ENCODE results near the gene CYP20A1.
"Not testable (repeated sequence)": the region's sequence is repeated elsewhere in the genome, so short reads cannot be mapped to it uniquely, and the experiment has no call there.

The CYP20A1 gene, protein sequence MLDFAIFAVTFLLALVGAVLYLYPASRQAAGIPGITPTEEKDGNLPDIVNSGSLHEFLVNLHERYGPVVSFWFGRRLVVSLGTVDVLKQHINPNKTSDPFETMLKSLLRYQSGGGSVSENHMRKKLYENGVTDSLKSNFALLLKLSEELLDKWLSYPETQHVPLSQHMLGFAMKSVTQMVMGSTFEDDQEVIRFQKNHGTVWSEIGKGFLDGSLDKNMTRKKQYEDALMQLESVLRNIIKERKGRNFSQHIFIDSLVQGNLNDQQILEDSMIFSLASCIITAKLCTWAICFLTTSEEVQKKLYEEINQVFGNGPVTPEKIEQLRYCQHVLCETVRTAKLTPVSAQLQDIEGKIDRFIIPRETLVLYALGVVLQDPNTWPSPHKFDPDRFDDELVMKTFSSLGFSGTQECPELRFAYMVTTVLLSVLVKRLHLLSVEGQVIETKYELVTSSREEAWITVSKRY

DNA sequence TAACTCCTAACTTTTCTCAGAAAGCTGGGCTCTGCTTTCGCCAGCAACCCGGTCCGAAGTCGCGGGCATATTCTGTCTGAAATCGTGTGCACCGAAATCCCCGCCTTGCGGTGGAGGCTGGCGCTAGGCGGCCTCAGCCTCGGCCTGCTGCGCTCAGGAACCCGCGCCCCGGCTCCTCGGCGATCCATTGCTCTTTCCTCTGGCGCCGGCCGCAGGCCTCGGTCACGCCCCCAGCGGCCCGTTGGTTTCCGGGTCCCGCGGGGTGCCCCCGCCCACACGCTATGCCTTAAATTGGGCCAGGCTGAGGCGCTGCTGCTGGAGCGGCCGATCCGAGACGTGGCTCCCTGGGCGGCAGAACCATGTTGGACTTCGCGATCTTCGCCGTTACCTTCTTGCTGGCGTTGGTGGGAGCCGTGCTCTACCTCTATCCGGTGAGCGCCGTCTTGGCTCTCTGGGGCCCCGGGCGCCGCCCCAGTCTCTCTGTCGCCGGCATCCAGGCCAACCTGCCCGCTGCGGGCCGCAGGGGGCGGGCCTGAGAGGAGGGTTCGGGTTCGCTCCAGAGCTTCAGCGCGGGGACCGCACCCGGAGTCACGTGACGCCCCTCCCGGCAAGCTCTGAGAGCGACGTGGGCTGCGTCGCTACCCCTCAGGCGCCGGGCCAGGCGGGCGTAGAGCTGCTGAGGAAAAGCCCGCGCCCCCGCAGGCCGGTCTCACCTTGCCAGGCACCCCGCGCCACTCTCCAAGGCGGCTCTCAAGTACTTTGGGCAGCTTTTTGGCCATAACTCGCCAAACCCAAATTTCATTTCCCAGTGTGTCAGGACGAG is at the start of gene CYP20A1:
CYP20A1 (plus strand) TSS at position 315 of the 823 bp plus-strand sequence; CDS start at position 360, 45 bp downstream.
- in situ Hi-C loops (cut with MboI; ENCODE audit: low sequenced_read_pairs) = no loop called here

DNA sequence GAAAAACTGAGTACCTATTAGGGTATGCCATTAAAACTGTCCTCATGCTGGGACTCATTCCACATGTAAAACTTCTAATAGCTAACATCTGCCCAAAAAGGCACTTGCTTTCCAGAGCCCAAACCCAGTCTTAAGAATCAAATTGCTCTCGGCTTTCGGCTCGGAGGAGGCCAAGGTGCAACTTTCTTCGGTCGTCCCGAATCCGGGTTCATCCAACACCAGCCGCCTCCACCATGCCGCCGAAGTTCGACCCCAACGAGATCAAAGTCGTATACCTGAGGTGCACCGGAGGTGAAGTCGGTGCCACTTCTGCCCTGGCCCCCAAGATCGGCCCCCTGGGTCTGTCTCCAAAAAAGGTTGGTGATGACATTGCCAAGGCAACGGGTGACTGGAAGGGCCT is 48.3 kb upstream of the CYP20A1 start:
- in situ Hi-C loops (cut with MboI; ENCODE audit: low sequenced_read_pairs) = not testable (repeated sequence)

DNA sequence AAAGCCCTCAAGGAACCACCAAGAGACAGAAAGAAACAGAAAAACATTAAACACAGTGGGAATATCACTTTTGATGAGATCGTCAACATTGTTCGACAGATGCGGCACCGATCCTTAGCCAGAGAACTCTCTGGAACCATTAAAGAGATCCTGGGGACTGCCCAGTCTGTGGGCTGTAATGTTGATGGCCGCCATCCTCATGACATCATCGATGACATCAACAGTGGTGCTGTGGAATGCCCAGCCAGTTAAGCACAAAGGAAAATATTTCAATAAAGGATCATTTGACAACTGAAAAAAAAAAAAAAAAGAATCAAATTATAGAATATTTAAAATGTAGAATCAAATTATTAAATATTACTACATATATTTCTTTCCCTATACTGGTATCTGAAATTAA is 47.8 kb upstream of the CYP20A1 start:
- in situ Hi-C loops (cut with MboI; ENCODE audit: low sequenced_read_pairs) = not testable (repeated sequence)

DNA sequence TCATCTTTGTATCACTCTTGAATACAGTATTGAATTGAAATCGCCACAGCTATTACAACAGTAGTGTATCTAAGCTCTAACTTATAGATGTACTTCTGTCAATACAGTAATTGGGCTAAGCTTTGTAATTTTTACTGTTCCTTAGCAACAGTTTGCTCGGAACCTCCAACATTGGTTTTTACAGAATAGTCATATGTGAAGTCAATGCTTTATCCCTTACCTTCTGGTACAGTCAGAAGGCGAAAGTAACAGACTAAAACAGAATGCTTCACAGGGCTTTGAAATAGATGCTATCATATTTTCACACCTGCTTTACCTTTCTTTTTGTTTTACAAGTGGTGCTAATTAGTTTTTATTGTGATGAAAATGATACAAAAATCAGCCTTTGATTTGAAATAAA is 46.9 kb upstream of the CYP20A1 start:
- in situ Hi-C loops (cut with MboI; ENCODE audit: low sequenced_read_pairs) = no loop called here

DNA sequence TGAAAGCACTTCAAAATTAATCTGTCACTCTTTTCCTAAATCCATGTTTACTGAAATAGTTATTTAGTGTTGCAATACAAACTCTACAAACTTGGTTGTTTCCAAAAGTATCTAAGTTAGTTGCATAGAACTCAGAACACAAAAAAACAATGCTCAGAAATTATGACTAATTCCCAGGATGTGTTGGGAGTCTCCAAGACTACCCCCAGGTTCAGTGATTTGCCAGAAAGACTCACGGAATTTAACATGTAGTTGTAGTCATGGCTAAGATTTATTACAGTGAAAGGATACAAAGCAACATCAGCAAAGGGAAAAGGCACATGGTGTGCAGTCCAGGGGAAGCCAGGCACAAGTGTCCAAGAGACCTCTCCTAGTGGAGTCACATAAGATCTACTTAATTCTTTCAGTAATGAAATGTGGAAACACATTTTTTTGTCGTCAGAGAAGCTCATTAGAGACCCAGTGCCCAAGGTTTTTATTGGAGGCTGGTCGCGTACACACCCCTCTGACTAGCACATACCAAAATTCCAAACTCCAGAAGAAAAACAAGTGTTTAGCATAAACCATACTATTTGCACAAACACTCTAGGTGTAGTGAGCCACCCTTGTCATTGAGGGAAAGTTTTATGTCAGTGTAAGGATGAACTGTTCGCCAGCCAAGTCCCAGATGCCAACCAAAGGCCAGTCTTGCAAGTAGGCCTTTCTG is 43.3 kb upstream of the CYP20A1 start:
- in situ Hi-C loops (cut with MboI; ENCODE audit: low sequenced_read_pairs) = no loop called here

DNA sequence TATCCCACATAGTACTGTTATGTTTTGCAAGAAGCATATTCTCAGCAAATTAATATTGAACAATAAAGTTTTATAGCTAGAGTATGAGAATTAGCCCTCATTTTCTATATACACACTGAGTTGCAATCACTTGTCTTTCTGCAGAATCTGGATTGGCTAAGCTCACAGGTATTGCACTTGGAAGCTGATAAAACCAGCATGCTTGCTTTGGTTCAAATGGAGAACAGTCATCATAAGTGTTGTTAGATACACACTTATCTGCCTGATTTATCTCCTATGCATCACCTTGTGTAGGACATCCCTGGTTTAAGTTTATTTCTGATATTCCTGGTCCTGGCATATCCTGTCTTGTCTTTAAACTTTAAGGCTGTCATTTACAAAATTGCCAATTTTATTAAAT is 38.0 kb upstream of the CYP20A1 start:
- in situ Hi-C loops (cut with MboI; ENCODE audit: low sequenced_read_pairs) = no loop called here

DNA sequence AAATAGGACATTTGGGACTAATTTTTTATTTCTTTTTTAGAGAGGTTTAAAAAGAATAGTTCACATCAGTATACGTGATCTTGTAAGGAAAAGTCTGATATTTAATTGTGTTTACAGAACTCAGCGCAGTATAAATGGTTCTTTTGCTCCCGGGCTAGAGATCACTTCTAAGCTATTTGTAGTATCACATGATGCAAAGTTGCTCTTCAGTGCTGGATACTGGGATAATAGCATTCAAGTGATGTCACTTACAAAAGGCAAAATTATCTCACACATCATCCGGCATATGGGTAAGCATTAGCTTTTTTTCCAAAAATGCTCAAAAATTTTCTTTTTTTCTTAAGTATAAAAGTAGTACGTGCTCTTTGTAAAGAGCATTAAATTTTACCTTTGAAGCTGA is 37.4 kb upstream of the CYP20A1 start:
- in situ Hi-C loops (cut with MboI; ENCODE audit: low sequenced_read_pairs) = no loop called here

DNA sequence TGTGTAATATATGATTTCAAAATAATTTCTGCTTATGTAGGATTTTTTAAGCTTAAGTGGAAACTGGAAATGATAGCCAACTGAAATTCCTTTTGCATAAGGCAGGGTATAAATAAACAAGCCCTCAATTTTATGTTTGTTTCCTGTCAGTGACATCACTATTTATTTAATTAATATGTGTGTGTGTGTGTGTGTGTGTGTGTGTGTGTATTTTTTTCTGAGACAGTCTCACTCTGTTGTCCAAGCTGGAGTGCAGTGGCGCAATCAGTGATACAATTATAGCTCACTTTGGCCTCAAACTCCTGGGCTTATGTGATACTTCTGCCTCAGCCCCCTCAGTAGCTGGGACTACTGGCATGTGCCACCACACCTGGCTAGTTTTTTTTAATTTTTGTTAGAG is 29.3 kb upstream of the CYP20A1 start:
- in situ Hi-C loops (cut with MboI; ENCODE audit: low sequenced_read_pairs) = no loop called here

DNA sequence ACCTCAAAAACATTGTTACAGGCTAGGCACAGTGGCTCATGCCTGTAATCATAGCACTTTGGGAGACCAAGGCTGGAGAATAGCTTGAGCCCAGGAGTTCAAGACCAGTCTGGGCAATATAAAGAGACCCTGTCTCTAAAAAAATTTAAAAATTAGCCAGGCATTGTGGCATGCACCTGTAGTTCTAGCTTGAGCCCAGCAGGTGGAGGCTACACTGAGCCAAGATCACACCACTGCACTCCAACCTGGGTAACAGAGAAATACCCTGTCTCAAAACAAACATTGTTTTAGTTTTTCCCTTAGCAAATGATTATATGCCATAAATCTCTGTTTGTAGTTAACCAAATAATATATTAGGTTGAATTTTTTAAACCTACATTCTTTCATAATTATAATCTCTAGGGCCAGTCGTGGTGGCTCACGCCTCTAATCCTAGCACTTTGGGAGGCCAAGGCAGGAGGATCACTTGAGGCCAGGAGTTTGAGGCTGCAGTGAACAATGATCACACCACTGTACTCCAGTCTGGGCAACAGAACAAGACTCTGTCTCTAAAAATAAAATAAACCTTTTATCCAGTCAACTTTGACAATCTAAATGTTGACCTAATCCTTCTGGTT is 13.3 kb upstream of the CYP20A1 start:
- in situ Hi-C loops (cut with MboI; ENCODE audit: low sequenced_read_pairs) = no loop called here

DNA sequence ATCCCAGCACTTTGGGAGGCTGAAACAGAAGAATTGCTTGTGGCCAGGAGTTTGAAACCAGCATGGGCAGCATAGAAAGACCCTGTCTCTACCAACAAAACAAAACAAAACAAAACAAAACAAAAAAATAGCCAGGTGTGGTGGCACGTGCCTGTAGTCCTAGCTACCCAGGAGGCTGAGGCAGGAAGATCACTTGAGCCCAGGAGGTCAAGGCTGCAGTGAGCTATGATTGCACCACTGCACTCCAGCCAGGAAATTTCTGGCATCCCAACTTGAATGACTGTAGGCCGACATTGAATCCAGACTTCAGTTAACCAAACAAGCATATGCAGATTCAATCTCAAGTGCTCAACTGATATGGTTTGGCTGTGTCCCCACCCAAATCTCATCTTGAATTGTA is 9.1 kb upstream of the CYP20A1 start:
- in situ Hi-C loops (cut with MboI; ENCODE audit: low sequenced_read_pairs) = not testable (repeated sequence)

DNA sequence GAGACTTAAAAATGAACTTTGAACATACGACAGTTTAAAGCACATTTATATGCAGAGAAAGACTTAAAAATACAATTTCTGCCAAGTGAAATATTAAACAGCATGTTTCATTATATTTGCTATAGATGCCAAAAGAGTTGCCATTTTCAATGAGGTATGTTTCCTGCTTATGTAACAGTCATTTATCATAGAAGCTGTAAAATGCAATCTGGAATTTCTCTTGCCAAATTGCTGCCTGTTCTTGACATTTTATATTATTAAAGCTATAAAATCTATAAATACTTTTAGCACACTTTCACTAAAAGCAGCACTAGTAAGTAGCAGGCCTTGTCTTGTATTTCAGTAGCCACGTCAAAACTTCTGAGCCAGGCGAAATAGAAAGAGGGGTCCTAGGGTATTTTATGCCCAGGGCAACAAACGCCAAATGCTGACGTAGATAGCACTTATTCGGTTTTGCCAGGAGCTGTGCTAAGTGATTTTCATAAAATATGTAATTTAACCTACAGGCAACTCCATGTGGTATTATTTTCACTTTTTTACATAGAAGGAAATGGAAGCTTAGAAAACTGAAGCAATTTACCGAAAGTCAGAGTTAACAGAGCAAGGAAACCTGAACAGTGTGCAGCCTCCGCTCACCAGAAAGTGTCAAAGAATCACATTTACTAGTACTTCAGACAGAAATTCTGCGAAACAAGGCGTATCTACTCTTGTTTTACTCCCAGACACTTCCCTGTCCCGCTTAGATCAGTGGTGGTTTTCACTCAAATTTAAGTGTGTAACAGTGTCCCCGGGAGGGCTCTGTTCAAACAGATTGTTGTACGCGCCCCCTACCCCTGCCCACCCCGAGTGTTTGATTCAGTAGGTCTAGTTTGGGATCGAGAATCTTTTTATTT is 1.2 kb upstream of the CYP20A1 start:
- in situ Hi-C loops (cut with MboI; ENCODE audit: low sequenced_read_pairs) = no loop called here

DNA sequence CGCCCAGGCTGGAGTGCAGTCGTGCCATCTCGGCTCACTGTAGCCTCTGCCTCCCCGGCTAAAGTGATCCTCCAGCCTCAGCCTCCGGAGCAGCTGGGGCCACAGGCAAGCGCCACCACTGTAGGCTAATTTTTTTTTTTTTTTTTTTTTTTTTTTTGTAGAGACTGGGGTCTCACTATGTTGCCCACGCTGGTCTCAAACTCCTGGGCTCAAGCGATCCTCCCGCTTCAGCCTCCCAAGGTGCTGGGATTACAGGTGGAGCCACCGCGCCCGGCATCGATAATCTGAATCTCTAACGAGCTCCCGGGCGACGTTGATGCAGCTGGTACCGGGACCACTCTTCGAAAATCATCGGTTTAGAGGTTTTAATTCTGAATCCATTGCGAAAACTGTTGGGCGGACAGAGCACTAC is 520 bp upstream of the CYP20A1 start:
- in situ Hi-C loops (cut with MboI; ENCODE audit: low sequenced_read_pairs) = no loop called here

DNA sequence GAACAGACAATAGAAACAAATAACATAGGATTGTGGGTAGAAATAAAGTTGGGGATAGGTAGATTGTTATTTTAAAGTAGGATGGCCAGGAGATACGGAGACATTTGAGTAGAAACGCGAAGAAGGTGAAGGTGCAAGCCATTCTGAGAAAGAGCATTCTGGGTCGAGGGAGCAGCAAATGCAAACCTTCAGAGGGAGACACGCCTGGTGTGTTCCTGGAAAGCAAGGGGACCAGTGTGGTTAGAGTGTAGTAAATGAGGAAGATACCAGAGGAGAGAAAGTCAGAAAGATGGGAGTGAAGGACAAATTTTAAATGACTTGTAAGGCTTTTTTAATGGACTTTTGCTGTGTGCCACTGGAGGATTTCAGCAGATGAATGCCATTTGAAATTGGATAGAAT is 1.7 kb downstream of the CYP20A1 start:
- in situ Hi-C loops (cut with MboI; ENCODE audit: low sequenced_read_pairs) = no loop called here

DNA sequence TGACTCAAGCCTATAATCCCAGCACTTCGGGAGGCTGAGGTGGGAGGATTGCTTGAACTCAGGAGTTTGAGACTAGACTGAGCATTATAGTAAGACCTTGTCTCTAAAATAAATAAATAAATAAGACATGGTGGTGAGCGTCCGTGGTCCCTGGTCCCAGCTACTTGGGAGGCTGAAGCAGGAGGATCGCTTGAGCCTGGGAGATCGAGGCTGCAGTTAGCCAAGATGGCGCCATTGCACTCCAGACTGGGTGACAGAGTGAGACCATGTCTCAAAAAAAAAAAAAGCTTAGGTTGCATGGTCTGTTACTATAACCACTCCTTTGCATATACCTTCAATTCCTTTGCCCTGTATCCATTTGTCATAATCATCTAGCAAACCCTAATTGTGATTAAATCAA is 3.7 kb downstream of the CYP20A1 start:
- in situ Hi-C loops (cut with MboI; ENCODE audit: low sequenced_read_pairs) = no loop called here

DNA sequence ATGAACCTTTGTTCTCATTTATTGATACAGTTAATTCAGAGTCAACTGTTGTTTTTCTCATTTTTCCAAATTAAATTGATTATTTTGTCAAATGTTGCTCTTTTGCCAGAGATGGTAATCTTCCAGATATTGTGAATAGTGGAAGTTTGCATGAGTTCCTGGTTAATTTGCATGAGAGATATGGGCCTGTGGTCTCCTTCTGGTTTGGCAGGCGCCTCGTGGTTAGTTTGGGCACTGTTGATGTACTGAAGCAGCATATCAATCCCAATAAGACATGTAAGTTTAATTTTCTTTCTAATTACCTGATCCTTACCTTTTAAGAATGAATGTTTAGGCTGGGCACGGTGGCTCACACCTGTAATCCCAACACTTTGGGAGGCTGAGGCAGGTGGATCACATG is 7.8 kb downstream of the CYP20A1 start:
- in situ Hi-C loops (cut with MboI; ENCODE audit: low sequenced_read_pairs) = no loop called here

DNA sequence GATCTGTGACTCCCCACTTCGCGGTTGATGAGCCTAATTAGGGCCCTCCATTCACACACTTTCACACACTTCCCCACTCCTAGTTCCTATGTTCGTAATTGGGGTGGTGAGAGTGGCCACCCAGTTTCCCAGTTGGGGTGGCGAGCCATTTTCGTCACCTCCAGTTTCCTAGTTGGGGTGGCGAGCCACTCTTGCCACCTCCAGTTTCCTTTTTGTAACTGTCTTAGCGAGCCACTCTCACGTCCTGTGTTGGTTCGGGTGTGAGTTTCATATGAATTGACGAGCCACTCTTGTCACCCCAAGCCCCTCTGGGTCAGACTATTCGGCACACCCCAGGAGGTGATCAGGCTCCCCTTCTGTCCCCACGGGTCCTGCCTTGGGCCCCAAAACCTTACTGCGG is 14.0 kb downstream of the CYP20A1 start:
- in situ Hi-C loops (cut with MboI; ENCODE audit: low sequenced_read_pairs) = no loop called here

DNA sequence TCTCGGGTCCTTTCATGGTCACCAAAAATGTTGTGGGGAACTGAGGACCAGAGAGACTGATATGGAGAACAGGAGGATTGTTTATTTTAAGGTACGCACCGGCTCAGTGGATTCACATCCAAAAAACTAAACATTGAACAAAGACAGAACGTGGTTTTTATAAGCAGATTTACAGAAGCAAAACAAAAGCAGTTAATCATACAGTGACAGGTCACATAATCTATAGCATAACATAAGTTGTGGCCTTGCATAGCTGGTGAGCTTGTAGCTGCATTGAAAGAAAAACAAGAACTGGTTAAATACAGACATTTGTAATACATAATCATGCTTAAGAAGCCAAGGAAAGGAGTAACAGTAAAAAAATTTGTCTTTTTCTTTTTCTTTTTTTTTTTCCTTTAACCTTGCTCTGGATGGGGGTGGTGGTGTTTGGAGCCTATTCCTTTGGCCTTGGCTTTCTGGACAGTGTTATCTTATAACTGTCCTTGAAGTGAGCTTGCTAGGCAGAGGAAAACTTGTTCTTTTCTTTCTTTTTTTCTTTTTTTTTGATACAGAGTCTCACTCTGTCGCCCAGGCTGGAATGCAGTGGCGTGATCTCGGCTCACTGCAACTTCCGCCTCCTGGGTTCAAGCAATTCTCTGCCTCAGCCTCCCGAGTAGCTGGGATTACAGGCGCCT is 14.7 kb downstream of the CYP20A1 start:
- in situ Hi-C loops (cut with MboI; ENCODE audit: low sequenced_read_pairs) = not testable (repeated sequence)

DNA sequence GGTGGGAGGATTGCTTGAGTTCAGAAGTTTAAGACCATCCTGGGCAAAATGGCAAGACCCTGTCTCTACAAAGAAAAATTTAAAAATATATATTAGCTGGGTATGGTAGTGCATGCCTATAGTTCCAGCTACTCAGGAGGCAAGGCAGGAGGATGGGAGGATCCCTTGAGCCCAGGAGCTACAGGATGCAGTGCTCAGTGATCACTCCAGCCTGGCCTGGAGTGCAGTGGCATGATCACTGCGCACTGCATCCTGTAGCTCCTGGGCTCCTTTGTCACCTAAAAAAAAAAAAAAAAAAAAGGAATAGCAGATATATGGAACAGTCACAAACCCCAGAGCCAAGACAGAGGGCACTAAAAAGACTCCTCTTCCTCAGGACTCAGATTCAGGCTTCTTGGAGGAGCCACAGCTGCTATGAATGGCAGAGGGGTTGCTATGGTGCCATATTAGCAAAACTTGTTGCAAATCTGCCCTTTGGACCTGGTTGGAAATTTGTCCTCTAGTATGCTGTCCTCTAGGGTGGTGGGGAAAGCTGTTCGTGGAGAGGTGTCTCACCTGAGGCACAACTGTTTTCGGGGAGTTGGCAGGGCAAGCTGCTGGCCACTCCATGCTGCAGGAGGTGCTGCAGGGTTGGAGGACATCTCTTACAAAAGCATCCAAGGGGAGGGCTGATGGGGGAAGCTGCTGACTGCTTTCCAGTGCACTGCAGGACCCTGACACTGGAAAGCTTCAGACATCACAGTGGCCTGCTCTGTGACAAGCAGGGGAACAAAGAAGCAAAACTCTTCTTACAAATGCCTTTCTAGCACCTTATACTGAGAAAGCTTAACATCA is 22.7 kb downstream of the CYP20A1 start:
- in situ Hi-C loops (cut with MboI; ENCODE audit: low sequenced_read_pairs) = no loop called here

DNA sequence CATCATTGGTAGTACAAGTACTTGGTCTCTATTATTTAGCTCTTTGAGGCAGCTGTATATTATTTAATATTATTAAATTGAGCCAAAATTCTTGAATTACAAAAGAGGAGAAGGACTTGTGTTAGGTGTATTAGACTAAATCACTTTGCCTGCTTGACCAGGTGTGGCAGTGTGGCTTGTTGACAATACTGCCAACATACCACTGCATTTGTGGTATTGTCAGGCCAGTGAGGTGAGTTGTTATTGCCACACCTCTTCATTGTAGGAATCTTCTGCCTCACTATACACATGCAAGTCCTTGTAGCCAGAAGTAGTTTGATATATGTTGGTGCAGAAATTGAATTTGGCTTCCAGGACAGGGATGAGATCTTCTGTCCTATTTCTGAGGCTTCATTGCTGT is 40.5 kb downstream of the CYP20A1 start:
- in situ Hi-C loops (cut with MboI; ENCODE audit: low sequenced_read_pairs) = no loop called here
